Retina (tissue), 1 donor: ENCODE measurements around the gene PSKH1.
A peak's percentile ranks its signal among the peaks of the same experiment; 100 is the strongest.

Experiments
- DNase-seq: peaks from one replicate; pipeline ENCODE4 v3.0.0-alpha.2; 2016

The PSKH1 gene

DNA sequence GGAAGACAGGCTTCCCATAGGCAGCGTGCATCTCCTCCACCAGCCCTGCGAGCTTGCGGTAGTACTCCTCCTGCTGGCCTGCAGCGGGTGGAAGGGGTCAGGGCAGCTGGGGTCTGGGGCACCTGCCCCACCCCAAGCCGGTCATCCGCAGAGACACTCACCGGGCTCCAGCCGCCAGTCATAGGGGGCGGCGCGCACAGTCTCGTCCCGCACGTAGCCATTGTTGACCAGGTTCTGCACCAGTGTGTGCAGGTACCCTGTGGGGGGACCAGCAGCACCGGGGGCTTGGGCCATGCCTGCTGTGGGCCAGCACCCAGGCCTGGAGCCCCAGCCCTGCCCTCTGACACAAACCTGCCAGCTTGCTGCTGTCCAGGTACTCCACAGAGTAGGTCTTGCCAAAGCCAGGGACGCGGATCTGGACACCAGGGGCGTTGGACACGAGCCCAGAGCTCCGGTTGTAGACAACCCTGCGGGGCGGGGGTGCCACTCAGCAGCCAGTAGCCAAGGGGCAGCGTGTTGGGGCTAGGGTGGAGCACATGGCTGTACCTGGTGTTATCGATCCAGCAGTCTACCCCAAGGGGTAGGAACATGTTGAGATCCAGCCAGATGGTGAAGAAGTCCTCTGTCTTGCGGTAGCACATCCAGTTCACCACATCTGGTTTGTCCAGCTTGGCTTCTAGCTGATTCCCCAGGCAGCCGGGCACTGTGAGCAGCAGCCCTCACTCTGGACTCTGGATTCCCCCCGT, 49.6 kb downstream of the PSKH1 start:
- DNase-seq, result no peak

DNA sequence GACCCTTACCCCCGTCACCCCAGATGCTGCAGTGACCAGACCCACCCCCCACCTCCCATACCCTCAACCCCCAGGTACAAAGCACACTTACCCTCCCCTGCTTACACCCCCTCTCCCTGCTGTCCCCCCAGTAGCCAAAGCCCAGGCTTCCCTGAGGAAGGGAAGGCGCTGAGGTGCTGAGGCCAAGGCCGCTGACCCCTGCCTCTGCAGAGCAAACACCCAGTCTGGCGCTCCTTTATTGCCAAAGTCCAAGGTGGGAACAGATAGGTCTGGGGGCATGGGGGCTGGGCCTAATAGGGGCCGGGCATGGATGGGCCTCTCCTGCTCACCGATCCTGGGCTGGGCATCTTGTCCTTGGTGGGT, 50.2 kb downstream of the PSKH1 start:
- no peak for DNase-seq

DNA sequence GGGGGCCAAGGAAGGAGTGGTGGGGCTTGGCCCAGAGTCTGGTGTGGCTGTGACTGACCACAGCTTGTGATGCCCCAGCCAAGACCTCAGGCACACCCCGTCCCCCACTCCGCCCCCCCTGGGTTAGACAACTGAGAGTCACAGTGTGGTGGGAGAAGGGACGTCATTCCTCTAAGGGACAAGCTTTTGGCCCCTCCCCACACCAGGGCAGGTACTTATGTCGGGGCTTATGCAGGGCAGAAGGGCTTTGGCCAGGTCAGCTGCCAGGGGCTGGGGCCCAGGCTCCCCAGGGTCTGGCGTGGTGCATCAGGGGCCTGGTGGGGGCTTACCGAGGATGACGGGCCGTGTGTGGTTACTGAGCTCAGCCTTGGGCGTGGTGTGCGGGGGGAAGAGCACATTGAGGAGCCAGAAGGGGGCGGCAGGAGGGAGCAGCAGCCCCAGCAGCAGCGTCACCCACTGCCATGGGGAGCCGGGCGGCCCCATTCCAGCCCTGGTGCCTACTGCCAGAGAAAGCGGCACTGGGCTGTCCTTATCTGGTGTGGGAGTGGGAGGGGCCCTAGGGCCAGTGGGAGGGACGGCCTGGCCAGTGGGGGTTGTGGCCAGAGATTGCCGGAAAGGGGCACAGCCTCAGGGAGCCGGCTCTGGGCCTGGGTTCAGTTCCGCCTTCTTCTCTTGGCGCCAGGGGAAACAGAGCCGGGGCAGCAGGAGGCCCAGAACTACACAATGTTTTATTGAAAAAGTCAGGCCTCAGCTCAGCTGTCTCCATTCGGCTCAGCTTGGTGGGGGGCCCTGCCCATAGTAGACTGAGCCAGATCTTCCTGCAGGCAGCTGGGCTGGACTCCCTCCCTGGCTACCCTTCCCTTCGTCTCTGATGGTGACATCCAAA, 50.8 kb downstream of the PSKH1 start, which contains the start of gene LCAT:
LCAT (minus strand) TSS at position 502 of the 886 bp plus-strand sequence; CDS start at position 483, 19 bp downstream.
- no peak for DNase-seq

DNA sequence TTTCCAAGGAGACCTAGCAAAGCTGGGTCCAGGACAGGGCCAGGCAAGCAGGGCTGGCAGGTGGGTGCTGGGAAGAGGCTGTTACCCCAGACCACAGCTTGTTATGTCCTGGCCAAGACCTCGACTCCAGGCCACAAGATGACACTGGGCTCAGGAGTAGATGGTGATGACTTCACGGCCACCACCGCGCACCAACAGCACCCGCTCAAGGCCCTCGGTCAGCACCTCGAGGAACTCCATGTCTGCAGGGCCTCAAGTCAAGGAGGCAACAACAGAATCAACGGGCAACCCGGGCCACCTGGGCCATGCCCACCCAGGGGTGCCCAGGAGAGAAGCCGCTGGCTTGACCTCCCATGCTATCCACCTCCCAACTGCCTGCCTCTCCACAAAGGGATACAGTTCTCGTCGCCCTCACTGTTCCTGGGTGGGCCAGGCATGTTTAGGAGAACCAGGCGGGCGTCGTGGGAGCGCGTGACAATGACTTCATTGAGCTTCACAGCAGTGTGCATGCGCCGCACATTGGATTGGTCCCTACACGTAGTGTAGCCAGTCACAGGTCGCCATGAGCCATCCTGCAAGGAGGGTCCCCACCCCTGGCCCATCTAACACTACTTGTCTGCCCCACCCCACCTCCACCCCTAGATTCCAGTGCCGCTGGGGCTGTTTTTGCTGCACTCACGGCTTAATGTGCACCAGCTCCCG, 51.8 kb downstream of the PSKH1 start:
- DNase-seq, result no peak

DNA sequence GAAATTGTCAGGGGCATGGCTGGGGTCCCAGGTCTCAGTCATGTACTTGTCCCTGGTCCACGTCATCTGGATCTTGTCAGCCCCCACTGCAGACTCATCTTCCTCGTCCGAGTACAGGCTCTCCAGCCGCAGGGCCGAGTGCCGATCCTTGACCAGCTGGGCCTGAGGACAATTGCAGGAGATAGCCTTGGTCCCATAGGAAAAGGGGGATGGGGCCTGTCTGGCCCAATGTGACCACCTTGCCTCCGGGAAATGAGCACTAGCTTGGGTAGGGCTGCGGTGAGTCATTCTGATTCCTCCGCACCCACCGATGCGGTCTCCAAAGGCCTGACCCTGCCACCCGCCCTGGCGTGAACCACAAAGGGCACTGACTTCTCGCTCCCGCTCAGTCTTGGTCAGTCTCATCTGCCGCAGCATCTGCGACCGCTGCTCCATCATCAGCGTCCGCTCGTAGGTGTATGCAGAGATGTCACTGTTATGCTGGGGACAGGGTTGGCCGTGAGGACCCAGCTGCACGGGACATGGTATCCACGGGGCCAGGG, 52.4 kb downstream of the PSKH1 start:
- no peak for DNase-seq

DNA sequence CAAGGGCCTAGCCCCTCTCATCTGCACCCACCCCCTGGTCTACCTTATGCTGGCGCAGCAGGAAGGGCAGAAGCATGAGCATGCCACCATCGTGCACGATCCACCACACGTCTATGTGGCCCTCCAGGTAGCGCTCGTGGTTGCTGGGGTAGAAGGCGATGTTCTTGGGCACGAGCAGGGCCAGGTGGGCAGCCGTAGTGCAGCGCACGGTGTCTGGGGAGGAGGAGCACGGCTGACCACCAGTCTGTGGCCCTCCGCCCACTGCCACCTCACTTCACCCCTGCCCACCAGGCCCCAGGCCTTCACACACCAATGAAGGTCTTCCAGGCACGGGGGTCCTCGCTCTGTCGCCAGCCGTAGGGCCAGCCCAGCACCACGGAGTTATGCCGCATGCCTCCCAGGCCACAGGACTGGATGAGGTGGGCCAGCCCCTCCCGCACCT, 53.1 kb downstream of the PSKH1 start:
- no peak for DNase-seq

DNA sequence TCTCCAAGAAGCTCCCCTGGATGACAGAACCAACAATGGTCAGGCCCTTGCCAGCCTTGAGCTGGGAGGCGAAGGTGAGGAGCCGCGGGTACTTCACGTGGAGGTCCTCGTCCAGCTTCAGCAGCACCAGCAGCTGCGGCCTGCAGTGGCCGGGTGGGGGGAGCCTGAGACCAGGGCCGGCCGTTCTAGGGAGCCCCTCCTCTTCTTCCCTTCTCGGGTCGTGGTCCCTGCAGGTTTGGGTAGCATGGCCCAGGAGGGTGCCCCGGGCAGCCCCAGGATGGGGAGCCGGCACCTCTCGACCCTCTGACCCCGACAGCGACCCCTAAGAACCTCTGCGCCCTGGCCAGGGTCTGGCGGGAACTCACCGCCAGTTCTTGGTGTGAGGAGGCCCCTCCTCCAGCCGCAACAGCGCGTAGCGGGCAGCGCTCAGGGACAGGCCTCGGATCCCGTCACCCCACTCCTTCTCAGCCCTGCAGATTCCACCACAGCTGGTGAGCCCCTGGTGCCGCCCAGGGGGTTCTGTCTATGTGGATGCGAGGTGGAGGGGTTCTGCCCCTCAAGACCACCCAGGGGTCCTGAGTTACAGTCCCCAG, 54.0 kb downstream of the PSKH1 start:
- DNase-seq, result no peak

DNA sequence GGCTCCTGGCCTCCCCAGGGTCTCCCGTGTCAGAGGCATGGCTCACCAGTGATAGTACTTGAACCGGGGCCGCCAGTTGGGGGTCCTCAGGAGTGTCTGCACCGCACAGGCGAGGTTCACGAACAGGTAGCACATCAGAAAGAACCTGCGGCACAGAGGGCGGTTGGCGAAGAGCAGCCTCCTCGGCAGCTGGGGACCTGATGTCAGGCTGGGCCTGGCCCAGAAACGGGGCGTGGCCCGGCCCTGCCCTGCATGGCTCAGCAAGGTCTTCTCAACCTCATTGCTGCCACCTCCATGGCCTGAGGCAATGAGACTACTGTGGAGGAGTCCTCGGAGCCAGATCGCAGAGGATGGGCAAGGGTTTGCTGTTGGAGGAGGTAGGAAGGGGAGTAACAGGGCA, 55.0 kb downstream of the PSKH1 start:
- DNase-seq, result no peak

DNA sequence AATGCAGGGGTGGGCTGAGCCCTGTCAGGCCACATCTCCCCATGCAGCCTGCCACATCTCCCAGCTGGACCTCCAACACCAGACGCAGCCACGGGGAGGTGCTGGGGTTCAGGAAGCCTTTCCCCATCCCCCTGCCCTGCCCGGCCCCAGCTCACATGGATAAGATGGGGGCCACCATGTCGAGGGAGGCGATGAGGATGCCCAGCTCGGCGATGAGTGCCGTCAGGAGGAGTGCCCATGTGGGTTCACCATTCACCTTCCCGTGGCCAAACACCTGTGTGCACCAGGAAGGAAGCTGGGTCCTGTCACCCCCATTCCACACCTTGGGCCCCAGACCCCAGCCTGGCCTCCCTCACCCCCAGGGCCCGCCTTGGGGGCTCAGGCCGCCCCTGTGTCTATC, 56.6 kb downstream of the PSKH1 start:
- no peak for DNase-seq

DNA sequence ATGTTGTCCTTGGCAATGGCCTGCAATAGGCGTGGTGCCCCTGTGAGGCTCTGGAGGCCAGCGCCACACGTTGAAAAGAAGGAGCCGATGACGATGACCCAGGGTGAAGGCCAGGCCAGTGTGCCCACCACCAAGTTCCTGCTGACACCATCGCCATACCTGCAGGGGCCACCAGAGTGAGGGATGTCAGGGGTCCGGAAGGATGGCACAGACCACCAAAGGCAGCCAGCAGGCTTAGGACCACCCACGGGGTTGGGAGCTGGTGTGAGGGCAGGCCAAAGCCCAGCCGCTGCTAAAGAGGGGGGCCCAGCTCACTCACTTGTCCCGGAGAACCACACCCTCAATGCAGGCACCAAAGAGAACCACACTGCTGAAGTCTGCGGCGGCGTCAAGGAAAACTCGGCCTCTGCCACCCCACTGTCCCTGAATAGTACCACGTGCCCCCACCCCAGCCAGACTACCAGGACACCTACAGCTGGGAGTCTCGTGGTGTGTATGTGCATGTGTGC, 57.3 kb downstream of the PSKH1 start:
- no peak for DNase-seq

DNA sequence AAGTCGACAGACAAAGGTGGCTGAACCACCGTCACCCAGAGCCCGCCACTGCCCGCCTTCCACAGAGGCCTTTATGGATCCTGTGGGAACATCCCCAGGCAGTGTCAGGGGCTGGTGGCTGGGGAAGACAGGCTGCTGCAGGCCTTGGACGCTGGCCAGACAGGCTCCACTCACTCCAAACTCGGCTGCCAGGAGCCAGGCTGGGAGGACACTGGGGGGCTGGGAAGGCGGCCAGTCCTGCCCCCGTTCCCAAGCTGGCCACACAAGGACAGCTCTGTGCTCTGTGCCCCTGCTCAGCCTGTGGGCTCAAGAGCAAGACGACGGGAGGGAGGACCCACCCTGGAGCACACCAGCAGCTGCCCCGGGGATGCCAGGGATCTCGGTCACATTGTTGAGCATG, 58.4 kb downstream of the PSKH1 start:
- DNase-seq, result no peak

DNA sequence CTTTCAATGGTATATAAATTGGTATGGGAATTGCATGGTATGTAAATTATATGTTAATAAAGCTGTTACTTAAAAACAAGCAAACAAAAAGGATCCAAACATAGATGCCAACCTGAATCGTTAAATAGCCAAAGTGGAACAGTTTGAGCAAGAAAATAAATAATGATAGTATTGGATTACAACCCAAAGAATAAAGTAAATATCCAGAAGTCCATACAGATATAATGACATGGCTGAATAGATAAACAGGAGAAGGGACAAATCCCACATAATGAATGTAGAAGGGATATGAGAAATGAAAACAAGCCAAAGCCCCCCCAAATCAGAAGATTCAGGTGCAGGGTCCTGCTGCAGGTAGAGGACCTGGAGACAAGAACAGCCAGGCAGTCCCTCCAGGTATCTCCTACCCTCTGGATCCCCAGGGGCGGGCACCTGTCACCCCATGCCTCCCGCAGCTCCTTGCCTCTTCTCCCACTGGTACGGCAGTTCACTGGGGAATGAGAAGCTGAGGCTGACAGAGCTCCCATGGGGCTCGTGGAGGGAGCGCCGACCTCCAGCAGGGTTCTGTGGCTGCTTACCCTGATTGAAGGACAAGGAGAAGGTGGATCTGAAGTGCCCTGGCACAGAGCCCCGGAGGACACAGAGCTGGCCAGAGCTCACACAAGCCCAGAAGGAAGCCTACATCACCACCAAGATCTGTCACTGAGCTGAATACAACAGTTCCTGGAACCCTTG, 60.8 kb downstream of the PSKH1 start:
- DNase-seq, result no peak

DNA sequence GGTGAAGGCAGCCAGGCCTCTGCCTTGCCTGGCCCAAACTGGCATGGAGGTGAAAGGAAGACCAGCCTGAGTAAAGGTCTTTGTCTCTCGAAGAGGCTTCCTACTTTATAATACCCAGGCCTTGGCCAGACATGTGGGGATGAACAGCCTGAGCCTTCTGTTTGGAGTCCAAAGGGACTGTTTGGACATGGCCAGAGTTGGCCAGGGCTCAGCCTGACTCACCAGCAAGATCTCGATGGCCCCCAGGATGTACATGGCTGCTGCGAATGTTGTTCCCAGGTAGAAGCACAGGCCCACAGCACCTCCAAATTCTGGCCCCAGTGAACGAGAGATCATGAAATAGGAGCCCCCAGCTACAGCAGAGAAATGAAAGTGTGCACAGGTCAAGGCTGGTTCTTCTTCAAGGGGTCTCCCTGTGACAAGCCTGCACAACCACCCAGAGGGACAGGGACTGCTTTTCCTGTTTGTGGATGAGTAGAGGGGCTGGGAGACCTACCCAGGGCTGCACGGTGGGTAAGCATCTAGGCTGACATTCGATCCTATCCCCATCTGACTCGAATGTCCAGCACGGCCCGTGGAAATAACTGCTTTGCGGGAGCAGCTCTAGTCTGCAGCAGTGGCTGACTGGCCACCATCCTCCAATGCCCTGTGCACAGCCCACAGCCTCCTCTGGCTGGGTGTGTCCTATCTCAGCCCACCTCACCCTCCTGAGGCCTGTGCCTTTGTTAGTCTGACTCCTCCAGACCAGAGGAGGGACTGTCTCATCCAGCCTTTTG, 61.6 kb downstream of the PSKH1 start:
- no peak for DNase-seq

DNA sequence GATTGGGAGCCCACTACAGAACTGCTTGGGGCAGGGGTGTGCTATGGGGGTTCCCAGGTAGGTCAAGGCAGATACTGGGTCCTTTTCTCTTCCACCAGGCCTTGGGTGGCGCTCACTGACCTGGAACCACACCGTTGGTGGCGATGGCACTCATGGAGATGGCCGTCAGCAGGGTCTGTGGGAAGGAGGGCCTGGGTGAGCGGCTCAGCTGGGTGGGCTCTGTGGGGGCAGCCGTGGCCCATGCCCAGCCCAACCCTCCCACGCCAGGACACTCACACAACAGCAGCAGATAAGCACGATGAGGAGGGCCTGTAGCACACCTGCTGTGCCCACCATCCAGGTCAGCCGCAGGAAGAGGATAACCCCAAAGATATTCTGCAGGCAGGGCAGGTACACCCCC, 64.6 kb downstream of the PSKH1 start:
- no peak for DNase-seq

DNA sequence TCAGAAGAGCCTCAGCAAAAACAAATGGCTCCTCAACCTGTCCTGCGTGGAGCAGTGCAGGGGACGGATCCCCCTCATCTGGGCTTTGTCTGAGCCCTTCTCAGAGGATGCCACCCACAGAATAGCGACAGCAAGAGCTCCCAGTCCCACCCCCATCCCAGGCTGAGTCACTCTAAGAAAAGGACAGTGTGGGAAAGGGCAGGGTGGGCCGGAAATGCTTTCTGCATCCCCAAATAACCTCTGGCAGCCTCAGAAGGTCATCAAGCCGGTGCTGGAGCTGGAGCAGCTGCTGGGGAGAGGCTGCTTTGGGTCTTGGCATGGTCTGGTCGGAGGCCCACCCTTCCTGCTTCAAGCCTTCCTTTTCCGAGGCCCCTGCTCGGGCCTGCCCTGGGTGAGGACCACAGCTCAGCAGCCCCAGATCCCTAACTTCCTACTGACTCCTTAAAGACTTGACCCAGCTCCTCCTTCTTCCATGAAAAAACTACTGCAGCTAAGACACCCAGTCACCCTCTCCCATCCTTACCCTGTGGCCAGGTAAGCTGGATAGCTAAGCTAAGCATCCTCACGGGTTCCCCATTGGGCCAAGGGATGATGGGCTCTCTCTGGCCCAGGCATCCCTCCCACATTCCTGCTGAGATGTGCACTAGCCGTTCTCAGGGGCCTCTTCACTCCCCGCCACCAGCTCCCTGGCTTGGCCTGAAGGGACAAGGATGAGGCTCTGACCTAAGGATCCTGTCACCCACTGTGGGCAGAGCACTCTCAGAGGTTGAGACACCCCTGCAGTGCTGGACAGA, 66.7 kb downstream of the PSKH1 start:
- DNase-seq, result no peak

DNA sequence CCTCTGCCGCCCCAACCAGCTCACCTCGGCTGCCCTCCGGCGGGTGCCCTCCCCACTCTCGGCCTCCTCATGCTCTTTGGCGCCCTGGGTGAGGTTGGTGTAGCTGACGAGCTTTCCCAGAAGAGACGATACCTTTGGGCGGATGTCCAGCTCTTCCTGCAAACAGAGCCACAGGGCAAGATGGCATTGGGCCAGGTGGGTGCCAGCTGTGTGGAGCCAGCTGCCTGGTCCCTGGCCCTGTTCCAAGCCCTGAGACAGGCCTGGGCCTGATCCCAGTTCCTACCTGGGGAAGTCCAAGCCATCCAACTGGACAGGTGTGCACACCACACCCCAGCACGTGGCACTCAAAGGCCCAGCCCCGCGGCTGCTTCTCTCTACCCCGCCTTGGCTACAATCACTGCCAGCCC, 68.5 kb downstream of the PSKH1 start:
- no peak for DNase-seq

DNA sequence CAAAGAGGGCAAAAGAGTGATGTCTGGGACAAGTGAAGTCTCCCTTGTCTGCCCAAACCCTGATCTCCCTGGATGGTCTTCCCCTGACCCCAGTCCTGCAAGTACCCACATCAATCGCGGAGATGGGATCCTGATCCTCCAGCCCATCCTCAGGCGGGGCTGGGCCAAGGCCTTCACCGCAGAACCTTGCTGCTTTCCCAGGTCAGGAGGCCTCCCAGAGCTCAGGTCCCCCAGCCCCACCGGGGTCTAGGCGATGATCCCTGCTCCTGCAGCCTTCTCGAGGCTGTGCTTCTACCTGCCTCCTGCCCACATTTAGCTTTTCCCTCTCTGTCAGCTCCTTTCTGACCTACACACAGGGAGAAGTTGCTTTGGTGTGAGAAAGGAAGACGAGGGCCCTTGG, 69.1 kb downstream of the PSKH1 start:
- DNase-seq, result no peak

DNA sequence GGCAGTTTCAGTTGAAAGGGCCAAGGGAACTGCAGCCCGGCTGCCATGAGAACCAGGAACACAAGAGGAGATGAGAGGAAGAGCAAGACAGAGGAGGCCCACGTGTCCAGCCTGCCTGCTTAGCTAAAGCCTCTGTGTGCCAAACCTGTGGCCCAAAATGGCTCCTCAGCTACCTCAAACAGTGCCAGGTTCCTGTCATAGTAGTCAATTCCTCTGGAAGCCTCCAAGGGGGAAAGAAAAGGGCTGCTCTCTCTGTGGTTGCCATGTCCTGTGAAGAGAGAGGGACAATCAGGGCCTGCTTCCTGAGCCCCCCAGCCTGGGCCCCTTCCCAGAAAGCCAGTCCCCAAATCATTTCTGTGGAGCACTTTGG, 70.2 kb downstream of the PSKH1 start:
- DNase-seq, result no peak

DNA sequence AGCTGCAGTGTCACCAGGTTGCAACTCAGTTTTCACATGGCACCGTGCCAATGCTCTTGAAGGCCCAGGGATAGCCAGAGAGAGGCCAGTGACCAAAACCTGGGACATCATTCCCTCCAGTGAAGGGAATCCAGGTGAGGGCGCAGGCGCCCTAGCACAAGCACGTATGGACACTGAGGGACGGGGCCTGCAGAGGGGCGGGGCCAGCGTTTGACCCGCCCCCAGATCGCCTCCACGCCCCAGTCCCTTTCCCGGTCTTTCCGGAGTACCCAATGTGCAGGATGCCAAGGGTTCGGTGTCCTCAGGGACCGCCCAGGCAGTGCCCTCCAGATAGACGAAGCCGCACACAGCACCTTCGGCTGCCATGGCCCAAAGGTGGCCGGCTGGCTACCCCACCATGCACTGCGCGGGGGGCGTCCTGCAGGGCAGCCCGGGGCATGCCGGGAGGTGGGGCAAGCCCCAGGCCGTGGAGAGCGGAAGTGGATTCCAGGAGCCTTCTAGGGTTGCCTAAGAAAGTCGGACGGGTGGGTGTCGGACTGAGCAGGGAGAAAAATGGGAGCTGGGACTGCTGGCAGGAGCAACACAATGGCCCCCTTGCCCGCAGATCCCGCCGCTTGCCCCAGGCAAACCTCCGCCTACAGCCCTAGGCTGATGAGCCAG, 70.7 kb downstream of the PSKH1 start:
- peak; percentile 25 for DNase-seq
